ENCODE results near the gene OXA1L. TPM values are rescaled to one million over a fixed set of nuclear protein-coding genes. Genes with fewer than 3 reads are reported as not detected.

OXA1L gene
- total RNA-seq, 1 donor from 2014 or later = 116 TPM

DNA sequence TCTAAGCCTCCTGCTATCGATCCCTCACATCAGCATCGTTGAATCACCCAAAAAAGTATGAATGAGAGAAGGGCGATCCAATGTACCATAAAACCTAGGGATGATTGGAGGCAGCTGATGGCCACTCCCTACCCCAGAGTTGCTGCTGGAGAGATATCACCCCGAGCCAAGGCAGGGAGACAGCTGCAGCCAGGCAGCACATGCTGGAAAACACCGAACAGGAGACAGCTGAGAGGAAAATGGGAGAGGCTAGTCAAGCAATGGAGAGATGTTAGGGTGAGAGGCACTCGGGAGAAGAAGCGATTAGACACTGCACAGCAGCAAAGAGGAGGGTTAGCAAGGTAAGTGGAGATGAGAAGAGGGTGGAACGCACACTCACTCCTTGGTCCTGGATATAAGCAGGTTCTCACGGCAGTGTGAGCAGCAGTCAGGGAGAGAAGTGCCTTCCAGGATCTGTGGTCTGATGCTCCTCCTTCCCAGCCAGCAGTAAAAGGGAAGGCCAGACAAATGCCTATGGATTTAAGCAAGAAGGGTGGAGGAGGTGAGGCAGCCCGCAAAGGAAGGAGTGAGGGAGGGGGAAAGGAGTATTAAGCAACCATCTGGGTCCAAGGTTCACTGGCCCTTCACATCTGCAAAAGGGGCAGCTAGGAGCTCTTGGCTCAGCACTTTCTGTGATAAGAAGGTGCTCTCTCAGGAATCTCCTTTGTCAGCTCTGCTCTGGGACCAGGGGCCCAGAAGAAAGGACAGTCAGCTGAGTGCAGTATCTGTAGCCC, 48.6 kb downstream of the OXA1L start, which contains the start of gene SLC7A7:
Gene SLC7A7, minus strand, starts transcription at position 495 of the 773 bp plus-strand sequence. CDS start 2,037 bp downstream, outside the sequence.
- Histone ChIP-seq H3K4me3 (no peak within 1 kb of the TSS), H3K9ac (no peak within 1 kb of the TSS), H3K9me3 (ENCODE audit: low read depth) (no peaks in the 10 kb centered on the region), H3F3A (ENCODE audit: low read depth) (peaks cover 31% of the 10 kb centered on the region), H2AFZ (replicated peaks) (peak within 1 kb of the TSS; percentile 100), H3K4me1 (peaks cover 10% of the 10 kb centered on the region), H3K36me3 (no peaks in the 10 kb centered on the region), H3K79me2 (ENCODE audit: low read depth) (no peaks in the 10 kb centered on the region), H3K4me2 (peak within 1 kb of the TSS; percentile 54), H3K27ac (no peak within 1 kb of the TSS), H4K20me1 (ENCODE audit: low read depth) (no peaks in the 10 kb centered on the region), H3K27me3 (peaks cover 10% of the 10 kb centered on the region)
- H3K4me3 Mint-ChIP-seq = no peak within 1 kb of the TSS
- TF ChIP-seq EZH2 (IDR thresholded peaks at IDR 0.05) (no peak), CTCF (IDR thresholded peaks at IDR 0.05) (no peak), EZH2phosphoT487 (IDR thresholded peaks at IDR 0.05) (no peak)
- H3K36me3 Mint-ChIP-seq = no peaks in the 10 kb centered on the region
- peaks cover 29% of the 10 kb centered on the region for H3K4me1 Mint-ChIP-seq
- H3K27me3 Mint-ChIP-seq (ENCODE audit: insufficient read depth, low read depth) = peaks cover 12% of the 10 kb centered on the region
- peak within 1 kb of the TSS; percentile 21 for H3K27ac Mint-ChIP-seq
- no peak for DNase-seq (ENCODE audit: low spot score)
- H3K9me3 Mint-ChIP-seq = no peaks in the 10 kb centered on the region

DNA sequence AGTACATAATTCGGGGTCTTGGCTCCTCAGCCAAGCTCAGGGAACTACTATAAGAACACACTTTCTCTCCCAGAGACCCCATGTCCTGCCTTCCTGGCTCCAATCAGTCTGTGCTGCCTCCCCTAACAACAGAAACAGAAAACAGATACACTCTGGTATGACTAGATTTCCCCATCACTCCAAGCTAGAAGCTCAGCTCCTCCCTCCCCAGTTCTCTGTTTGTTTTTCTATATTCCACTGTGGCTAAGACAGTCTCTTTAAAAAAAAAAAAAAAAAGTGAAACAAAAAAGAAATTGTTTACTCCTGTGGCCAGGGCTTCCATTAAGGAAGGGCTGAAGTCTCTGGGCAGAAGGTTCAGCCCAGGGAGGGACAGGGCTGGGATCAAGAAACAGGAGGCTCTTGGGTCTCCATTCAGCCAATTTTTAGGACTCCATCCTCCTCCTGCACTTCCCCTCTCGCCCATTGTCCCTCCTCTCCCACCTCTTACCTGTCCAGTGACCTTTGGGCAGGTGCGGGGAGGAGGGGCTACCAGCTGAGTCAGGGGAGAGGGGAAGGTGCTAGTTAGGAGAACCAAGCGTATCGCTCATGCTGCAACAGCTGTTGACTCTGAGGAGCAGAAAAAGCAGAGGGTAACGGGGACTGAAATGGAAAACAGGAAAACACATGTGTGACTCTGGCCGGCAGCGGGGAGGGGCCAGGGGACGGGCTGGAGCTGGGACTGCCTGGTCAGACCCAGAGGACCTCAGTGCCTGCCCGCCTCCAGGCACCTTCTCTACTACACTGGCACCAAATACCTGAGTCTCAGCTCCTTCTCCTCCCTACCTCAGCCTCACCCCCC, 52.9 kb downstream of the OXA1L start:
- Histone ChIP-seq H3K4me2 (no peak overlapping the region), H4K20me1 (ENCODE audit: low read depth) (no peaks in the 10 kb centered on the region), H3K4me3 (no peak overlapping the region), H3K9ac (no peak overlapping the region), H3K4me1 (peaks cover 16% of the 10 kb centered on the region), H3K9me3 (ENCODE audit: low read depth) (no peaks in the 10 kb centered on the region), H2AFZ (replicated peaks) (peak overlapping the region; percentile 54), H3K27me3 (peaks cover 51% of the 10 kb centered on the region), H3F3A (ENCODE audit: low read depth) (peaks cover 61% of the 10 kb centered on the region), H3K27ac (no peak overlapping the region), H3K79me2 (ENCODE audit: low read depth) (no peaks in the 10 kb centered on the region), H3K36me3 (no peaks in the 10 kb centered on the region)
- Mint-ChIP-seq H3K27ac (peak overlapping the region; percentile 74), H3K9me3 (no peaks in the 10 kb centered on the region), H3K36me3 (no peaks in the 10 kb centered on the region), H3K4me3 (no peak overlapping the region), H3K4me1 (peaks cover 49% of the 10 kb centered on the region), H3K27me3 (ENCODE audit: insufficient read depth, low read depth) (peaks cover 22% of the 10 kb centered on the region)
- no peak for TF ChIP-seq EZH2 (IDR thresholded peaks at IDR 0.05)
- no peak for TF ChIP-seq EZH2phosphoT487 (IDR thresholded peaks at IDR 0.05)
- no peak for TF ChIP-seq CTCF (IDR thresholded peaks at IDR 0.05)
- DNase-seq (ENCODE audit: low spot score) = no peak

GRCh38 chr14:22820731-22821130, 54.2 kb downstream of the OXA1L start:
- H3K9me3 Mint-ChIP-seq = no peaks in the 10 kb centered on the region
- Histone ChIP-seq H3K9me3 (ENCODE audit: low read depth) (no peaks in the 10 kb centered on the region), H2AFZ (replicated peaks) (no peak overlapping the region), H3K9ac (no peak overlapping the region), H3K4me1 (peaks cover 7% of the 10 kb centered on the region), H3K4me2 (no peak overlapping the region), H3K27me3 (peaks cover 52% of the 10 kb centered on the region), H3K27ac (no peak overlapping the region), H3K79me2 (ENCODE audit: low read depth) (no peaks in the 10 kb centered on the region), H4K20me1 (ENCODE audit: low read depth) (no peaks in the 10 kb centered on the region), H3K4me3 (no peak overlapping the region), H3F3A (ENCODE audit: low read depth) (peaks cover 52% of the 10 kb centered on the region), H3K36me3 (no peaks in the 10 kb centered on the region)
- no peaks in the 10 kb centered on the region for H3K36me3 Mint-ChIP-seq
- H3K27me3 Mint-ChIP-seq (ENCODE audit: insufficient read depth, low read depth) = peaks cover 16% of the 10 kb centered on the region
- TF ChIP-seq EZH2 (IDR thresholded peaks at IDR 0.05) = no peak
- no peak for TF ChIP-seq CTCF (IDR thresholded peaks at IDR 0.05)
- TF ChIP-seq EZH2phosphoT487 (IDR thresholded peaks at IDR 0.05) = no peak
- no peak overlapping the region for H3K4me3 Mint-ChIP-seq
- no peak for DNase-seq (ENCODE audit: low spot score)
- H3K27ac Mint-ChIP-seq = no peak overlapping the region
- peaks cover 50% of the 10 kb centered on the region for H3K4me1 Mint-ChIP-seq

All from neural progenitor cell (in vitro differentiated cells).